GM19455 (cell line): Measurements from ENCODE around the gene COG6.

Experiments
- ATAC-seq: cut with Tn5 transposase; IDR thresholded peaks from one replicate; pipeline ENCODE4 v1.9.1; 2021; ENCODE audit not compliant: unreplicated experiment

COG6 gene

GRCh38 chr13:39655569-39656324, at the start of gene COG6:
TSS of gene COG6 (plus strand) at chr13:39655662. CDS start at chr13:39655727, 65 bp downstream.
- peak; percentile 94 for ATAC-seq

- no peak for ATAC-seq
These were observed 49.7 kb upstream of the COG6 start for GRCh38 chr13:39605677-39606320.

- ATAC-seq: no peak
These were observed 47.6 kb upstream of the COG6 start for GRCh38 chr13:39607876-39608275.

GRCh38 chr13:39612023-39612637, 43.3 kb upstream of the COG6 start:
- ATAC-seq: no peak

GRCh38 chr13:39616087-39616694, 39.3 kb upstream of the COG6 start:
- ATAC-seq: no peak

GRCh38 chr13:39618561-39618960, 36.9 kb upstream of the COG6 start:
- ATAC-seq: no peak

GRCh38 chr13:39623466-39623865, 32.0 kb upstream of the COG6 start:
- ATAC-seq: no peak

- ATAC-seq: no peak
These were observed 24.2 kb upstream of the COG6 start for GRCh38 chr13:39631307-39631706.

- no peak for ATAC-seq
These were observed 22.5 kb upstream of the COG6 start for GRCh38 chr13:39632994-39633393.

- ATAC-seq: no peak
These were observed 19.9 kb upstream of the COG6 start for GRCh38 chr13:39635564-39635963.

- no peak for ATAC-seq
These were observed 17.6 kb upstream of the COG6 start for GRCh38 chr13:39637890-39638289.

- no peak for ATAC-seq
These were observed 13.8 kb upstream of the COG6 start for GRCh38 chr13:39641645-39642044.

- ATAC-seq: no peak
These were observed 9.3 kb upstream of the COG6 start for GRCh38 chr13:39646122-39646521.

- ATAC-seq: peak; percentile 14
These were observed 357 bp upstream of the COG6 start for GRCh38 chr13:39655041-39655568.

GRCh38 chr13:39656325-39656677, 839 bp downstream of the COG6 start:
- ATAC-seq: peak; percentile 11

GRCh38 chr13:39663508-39663907, 8.0 kb downstream of the COG6 start:
- ATAC-seq: no peak

GRCh38 chr13:39663958-39664357, 8.5 kb downstream of the COG6 start:
- ATAC-seq: no peak

- no peak for ATAC-seq
These were observed 10.3 kb downstream of the COG6 start for GRCh38 chr13:39665763-39666162.

GRCh38 chr13:39670445-39670844, 15.0 kb downstream of the COG6 start:
- ATAC-seq: no peak

GRCh38 chr13:39672378-39673132, 17.1 kb downstream of the COG6 start:
- ATAC-seq: no peak

GRCh38 chr13:39675904-39676303, 20.4 kb downstream of the COG6 start:
- ATAC-seq: no peak
